Vagina (tissue), 2 donors: ENCODE results near the gene FOXO3. TPM values are rescaled to one million over a fixed set of nuclear protein-coding genes. Genes with fewer than 3 reads are reported as not detected.

Source experiments
- DNase-seq, 2 donors: peaks; one replicate each; pipeline ENCODE4 v3.0.0-alpha.2; 2017; ENCODE audit errors: extremely low spot score in 2 of 2
- H3K27ac ChIP-seq: fragments of 200-600 bp; sonication (generic); one replicate; pipeline ENCODE4 v1.5.1; 2019
- H3K27me3 ChIP-seq: fragments of 200-600 bp; sonication (generic); one replicate; pipeline ENCODE4 v1.5.1; 2019
- H3K36me3 ChIP-seq, 2 donors: fragments of 200-600 bp; sonication (generic); one replicate each; pipeline ENCODE4 v1.5.1; 2017 to 2019
- H3K4me1 ChIP-seq: fragments of 200-600 bp; sonication (generic); one replicate; pipeline ENCODE4 v1.5.1; 2019
- H3K4me3 ChIP-seq, 2 donors: fragments of 200-600 bp; sonication (generic); 1 replicate in 1 of 2; 2 replicates in 1 of 2; pipeline ENCODE4 v1.5.1; 2016 to 2019
- H3K9me3 ChIP-seq: fragments of 200-600 bp; sonication (generic); one replicate; pipeline ENCODE4 v1.5.1; 2019
- POLR2A ChIP-seq, 2 donors: fragments of 450-650 bp; IDR thresholded peaks; one replicate each; pipeline ENCODE4 v1.6.1; 2017; ENCODE audit warnings: antibody characterized with exemption in 2 of 2, mild to moderate bottlenecking in 2 of 2, moderate library complexity in 2 of 2
- POLR2AphosphoS5 ChIP-seq, 2 donors: sonication (generic); formaldehyde crosslinking; IDR thresholded peaks; one replicate each; pipeline ENCODE4 v1.9.0; 2017; ENCODE audit warnings: antibody characterized with exemption in 2 of 2, mild to moderate bottlenecking in 2 of 2, low read depth in 1 of 2; ENCODE audit not compliant: insufficient read depth in 1 of 2
- intact Hi-C: fragments of 100-400 bp; cut with DNase I; formaldehyde crosslinking; loops from one replicate; pipeline ENCODE4 v1.15.1; 2023
- total RNA-seq: library from RNA; depleted of rRNA; stranded (reverse); fragments of >200 nt; gene quantifications from one replicate; pipeline ENCODE4 v1.2.3, GENCODE V29; 2016
- TF ChIP-seq, protein P1 (sequence below), 3 experiments: fragments of 450-650 bp in 2 of 3; fragments of 200-600 bp in 1 of 3; sonication (generic) in 1 of 3; IDR thresholded peaks; one replicate each; pipeline ENCODE4 v1.5.1; 2017 to 2019; ENCODE audit warnings: antibody characterized with exemption in 3 of 3, mild to moderate bottlenecking in 2 of 3, moderate library complexity in 2 of 3

The FOXO3 gene
- total RNA-seq, 1 donor from 2014 or later, result 110 TPM

- no peak overlapping the region for H3K4me3 ChIP-seq
- intact Hi-C loops, result no loop called here
- no peak for TF ChIP-seq POLR2A (IDR thresholded peaks at IDR 0.05)
- no peak for TF ChIP-seq POLR2AphosphoS5 (IDR thresholded peaks at IDR 0.05; ENCODE audit: insufficient read depth in 1 of 2, low read depth in 1 of 2)
- TF ChIP-seq, protein P1, sequence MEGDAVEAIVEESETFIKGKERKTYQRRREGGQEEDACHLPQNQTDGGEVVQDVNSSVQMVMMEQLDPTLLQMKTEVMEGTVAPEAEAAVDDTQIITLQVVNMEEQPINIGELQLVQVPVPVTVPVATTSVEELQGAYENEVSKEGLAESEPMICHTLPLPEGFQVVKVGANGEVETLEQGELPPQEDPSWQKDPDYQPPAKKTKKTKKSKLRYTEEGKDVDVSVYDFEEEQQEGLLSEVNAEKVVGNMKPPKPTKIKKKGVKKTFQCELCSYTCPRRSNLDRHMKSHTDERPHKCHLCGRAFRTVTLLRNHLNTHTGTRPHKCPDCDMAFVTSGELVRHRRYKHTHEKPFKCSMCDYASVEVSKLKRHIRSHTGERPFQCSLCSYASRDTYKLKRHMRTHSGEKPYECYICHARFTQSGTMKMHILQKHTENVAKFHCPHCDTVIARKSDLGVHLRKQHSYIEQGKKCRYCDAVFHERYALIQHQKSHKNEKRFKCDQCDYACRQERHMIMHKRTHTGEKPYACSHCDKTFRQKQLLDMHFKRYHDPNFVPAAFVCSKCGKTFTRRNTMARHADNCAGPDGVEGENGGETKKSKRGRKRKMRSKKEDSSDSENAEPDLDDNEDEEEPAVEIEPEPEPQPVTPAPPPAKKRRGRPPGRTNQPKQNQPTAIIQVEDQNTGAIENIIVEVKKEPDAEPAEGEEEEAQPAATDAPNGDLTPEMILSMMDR (IDR thresholded peaks at IDR 0.05), result no peak
- H3K27ac ChIP-seq, result peak overlapping the region; percentile 58
- no peaks in the 10 kb centered on the region for H3K9me3 ChIP-seq
- peaks cover 73% of the 10 kb centered on the region for H3K4me1 ChIP-seq
- no peak for DNase-seq
- no peaks in the 10 kb centered on the region for H3K36me3 ChIP-seq
- no peaks in the 10 kb centered on the region for H3K27me3 ChIP-seq
Measured at GRCh38 chr6:108608453-108609275, 47.9 kb downstream of the FOXO3 start.

DNA sequence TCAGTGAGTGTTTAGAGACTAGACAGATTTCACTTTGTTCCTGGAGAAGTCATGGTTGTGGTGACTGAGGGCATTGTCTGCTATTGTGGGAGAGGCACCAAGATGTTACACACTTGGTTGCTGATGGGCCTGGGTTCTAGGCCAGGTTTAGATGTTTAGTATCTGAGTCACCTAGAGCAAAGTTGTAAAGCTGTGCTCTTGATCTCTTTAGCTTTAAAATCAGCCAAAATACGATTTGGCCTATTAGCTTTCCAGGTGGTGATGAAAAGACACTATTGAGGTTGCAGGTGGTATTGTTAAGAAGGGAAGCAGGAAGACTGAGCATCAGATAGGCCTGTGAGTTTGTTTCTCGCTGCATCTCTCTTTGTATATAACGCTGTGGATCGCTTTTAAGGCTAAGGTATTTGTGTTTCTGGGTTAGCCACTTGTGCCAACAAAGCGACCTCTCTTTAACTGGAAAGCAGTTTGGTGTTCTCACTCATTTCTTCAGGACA, 48.6 kb downstream of the FOXO3 start:
- Histone ChIP-seq H3K9me3 (no peaks in the 10 kb centered on the region), H3K4me3 (no peak overlapping the region), H3K27me3 (no peaks in the 10 kb centered on the region), H3K27ac (peak overlapping the region; percentile 58), H3K36me3 (no peaks in the 10 kb centered on the region), H3K4me1 (peaks cover 73% of the 10 kb centered on the region)
- intact Hi-C loops, result no loop called here
- DNase-seq, result no peak
- TF ChIP-seq POLR2A (IDR thresholded peaks at IDR 0.05) (no peak), POLR2AphosphoS5 (IDR thresholded peaks at IDR 0.05; ENCODE audit: insufficient read depth in 1 of 2, low read depth in 1 of 2) (no peak)
- TF ChIP-seq, protein P1 (IDR thresholded peaks at IDR 0.05), result no peak

DNA sequence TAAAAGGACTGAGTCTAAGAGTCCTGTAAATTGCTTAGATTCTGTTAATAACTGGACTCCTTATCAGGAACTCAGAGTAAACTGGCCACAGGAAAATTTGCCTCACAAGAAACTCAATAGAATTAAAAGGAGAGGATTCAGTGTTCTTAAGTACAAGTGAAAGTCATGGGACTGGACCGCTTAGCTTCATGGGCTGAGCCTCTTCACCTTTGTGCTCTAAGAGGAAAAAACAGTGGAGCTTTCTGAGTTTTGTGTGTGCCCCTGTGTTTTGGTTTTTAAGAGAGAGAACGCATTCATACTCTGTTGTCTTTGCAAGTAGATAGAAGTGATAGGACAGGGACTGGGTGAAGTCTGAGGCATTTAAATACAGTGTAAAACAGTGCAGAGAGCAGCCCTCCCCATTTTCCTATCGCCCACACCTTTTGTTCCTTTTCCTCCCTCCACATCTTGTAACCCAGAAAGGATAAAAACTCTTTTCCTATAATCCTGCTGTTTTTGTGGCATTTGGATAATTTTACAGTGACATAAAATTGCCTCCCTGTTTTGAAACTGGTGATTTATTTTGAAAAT, 49.6 kb downstream of the FOXO3 start:
- no peak for DNase-seq
- Histone ChIP-seq H3K36me3 (no peaks in the 10 kb centered on the region), H3K27ac (no peak overlapping the region), H3K9me3 (no peaks in the 10 kb centered on the region), H3K4me3 (no peak overlapping the region), H3K27me3 (no peaks in the 10 kb centered on the region), H3K4me1 (peaks cover 71% of the 10 kb centered on the region)
- TF ChIP-seq, protein P1 (IDR thresholded peaks at IDR 0.05), result no peak
- TF ChIP-seq POLR2A (IDR thresholded peaks at IDR 0.05) (no peak), POLR2AphosphoS5 (IDR thresholded peaks at IDR 0.05; ENCODE audit: insufficient read depth in 1 of 2, low read depth in 1 of 2) (no peak)
- intact Hi-C loops, result no loop called here

DNA sequence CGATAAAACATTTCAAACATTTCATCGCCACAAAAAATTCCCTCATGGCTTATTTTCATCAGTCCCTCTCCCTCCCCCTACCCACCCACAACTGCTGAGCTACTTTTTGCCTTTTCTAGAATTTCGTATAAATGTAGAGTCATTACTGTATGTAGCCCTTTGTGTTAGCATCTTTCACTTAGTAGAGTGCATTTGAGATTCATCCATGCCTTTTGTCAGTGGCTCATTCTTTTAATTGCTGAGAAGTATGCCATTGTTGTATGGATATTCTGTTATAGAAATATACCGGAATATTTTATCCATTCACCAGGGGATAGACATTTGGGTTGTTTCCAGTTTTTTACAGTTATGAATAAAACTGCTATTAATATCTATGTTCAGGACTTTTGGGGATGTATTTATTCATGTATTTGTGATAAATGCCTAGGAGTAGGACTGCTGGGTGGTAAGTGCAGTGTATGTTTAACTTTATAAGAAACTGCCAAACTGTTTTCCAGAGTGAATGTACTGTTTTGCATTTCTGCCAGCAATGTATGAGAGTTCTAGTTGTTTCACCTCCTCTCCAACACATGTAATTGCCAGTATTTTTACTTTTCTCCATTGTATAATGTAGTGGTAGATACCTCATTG, 50.4 kb downstream of the FOXO3 start:
- TF ChIP-seq POLR2AphosphoS5 (IDR thresholded peaks at IDR 0.05; ENCODE audit: insufficient read depth in 1 of 2, low read depth in 1 of 2) (no peak), POLR2A (IDR thresholded peaks at IDR 0.05) (no peak)
- TF ChIP-seq, protein P1 (IDR thresholded peaks at IDR 0.05), result no peak
- intact Hi-C loops, result no loop called here
- no peak for DNase-seq
- Histone ChIP-seq H3K27me3 (no peaks in the 10 kb centered on the region), H3K36me3 (no peaks in the 10 kb centered on the region), H3K4me3 (no peak overlapping the region), H3K9me3 (no peaks in the 10 kb centered on the region), H3K4me1 (peaks cover 70% of the 10 kb centered on the region), H3K27ac (no peak overlapping the region)
